Peyer's patch (tissue), 4 donors: ENCODE measurements around the gene TOX3. TPM values are rescaled to one million over a fixed set of nuclear protein-coding genes. Genes with fewer than 3 reads are reported as not detected.
A peak's percentile ranks its signal among the peaks of the same experiment; 100 is the strongest.

Source experiments
- DNase-seq, 3 donors: peaks; one replicate each; pipeline ENCODE4 v3.0.0-alpha.2; 2017 to 2019
- H3K27ac ChIP-seq, 4 donors: fragments of 200-600 bp; sonication (generic); one replicate each; pipeline ENCODE4 v1.5.1; 2016 to 2019
- H3K27me3 ChIP-seq, 2 donors: fragments of 200-600 bp; sonication (generic); one replicate each; pipeline ENCODE4 v1.5.1; 2019
- H3K36me3 ChIP-seq, 3 donors: fragments of 200-600 bp; sonication (generic); one replicate each; pipeline ENCODE4 v1.5.1; 2016 to 2019
- H3K4me1 ChIP-seq, 4 donors: fragments of 200-600 bp; sonication (generic); one replicate each; pipeline ENCODE4 v1.5.1; 2016 to 2019
- H3K4me3 ChIP-seq, 4 donors: fragments of 200-600 bp; sonication (generic); 1 replicate in 3 of 4; 2 replicates in 1 of 4; pipeline ENCODE4 v1.5.1; 2016 to 2019; ENCODE audit warnings: mild to moderate bottlenecking in 1 of 4
- H3K9me3 ChIP-seq, 4 donors: fragments of 200-600 bp; sonication (generic); one replicate each; pipeline ENCODE4 v1.5.1; 2016 to 2019; ENCODE audit warnings: mild to moderate bottlenecking in 1 of 4
- POLR2A ChIP-seq, 2 donors: fragments of 450-650 bp; IDR thresholded peaks; one replicate each; pipeline ENCODE4 v1.5.1; 2017; ENCODE audit warnings: antibody characterized with exemption in 2 of 2, mild to moderate bottlenecking in 2 of 2, moderate library complexity in 2 of 2
- total RNA-seq, 4 donors: library from RNA; depleted of rRNA; stranded (reverse); fragments of >200 nt; gene quantifications; one replicate each; pipeline ENCODE4 v1.1.0, GENCODE V29; 2016
- TF ChIP-seq, protein P1 (sequence below), 6 experiments: fragments of 450-650 bp in 4 of 6; fragments of 200-600 bp in 2 of 6; sonication (generic) in 1 of 6; IDR thresholded peaks; one replicate each; pipeline ENCODE4 v1.5.1; 2017 to 2019; ENCODE audit warnings: antibody characterized with exemption in 6 of 6, mild to moderate bottlenecking in 3 of 6, moderate library complexity in 1 of 6

TOX3 gene
- total RNA-seq, 4 donors from 2014 or later: 5.0 to 24.5 (median 18.6) TPM

DNA sequence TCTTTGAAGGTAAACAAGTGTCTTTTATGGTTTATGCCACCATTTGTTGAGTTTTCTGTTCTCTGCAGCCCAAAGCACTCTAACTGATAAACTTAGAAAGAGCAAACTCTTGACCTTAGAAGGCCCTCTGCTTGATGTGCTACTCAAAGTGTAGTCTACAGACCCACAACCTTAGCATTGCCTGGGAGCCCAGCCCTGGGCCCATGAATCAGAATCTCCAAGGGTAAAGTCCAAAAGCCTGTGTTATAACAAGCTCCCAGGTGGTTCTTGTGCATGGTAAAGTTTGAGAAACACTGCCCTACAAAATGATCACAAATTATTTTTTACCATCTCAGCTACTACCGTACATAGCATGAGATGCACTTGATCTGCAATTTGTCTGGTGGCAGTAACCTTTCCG lies 6.0 kb downstream of the TOX3 start:
- Histone ChIP-seq H3K9me3 (no peaks in the 10 kb centered on the region), H3K27me3 (no peaks in the 10 kb centered on the region), H3K4me3 (no peak overlapping the region), H3K27ac (no peak overlapping the region), H3K4me1 (peaks cover 0 to 7% (median 0%) of the 10 kb centered on the region in 4 donors), H3K36me3 (no peaks in the 10 kb centered on the region)
- DNase-seq: no peak
- TF ChIP-seq POLR2A (IDR thresholded peaks at IDR 0.05): no peak
- TF ChIP-seq, protein P1, sequence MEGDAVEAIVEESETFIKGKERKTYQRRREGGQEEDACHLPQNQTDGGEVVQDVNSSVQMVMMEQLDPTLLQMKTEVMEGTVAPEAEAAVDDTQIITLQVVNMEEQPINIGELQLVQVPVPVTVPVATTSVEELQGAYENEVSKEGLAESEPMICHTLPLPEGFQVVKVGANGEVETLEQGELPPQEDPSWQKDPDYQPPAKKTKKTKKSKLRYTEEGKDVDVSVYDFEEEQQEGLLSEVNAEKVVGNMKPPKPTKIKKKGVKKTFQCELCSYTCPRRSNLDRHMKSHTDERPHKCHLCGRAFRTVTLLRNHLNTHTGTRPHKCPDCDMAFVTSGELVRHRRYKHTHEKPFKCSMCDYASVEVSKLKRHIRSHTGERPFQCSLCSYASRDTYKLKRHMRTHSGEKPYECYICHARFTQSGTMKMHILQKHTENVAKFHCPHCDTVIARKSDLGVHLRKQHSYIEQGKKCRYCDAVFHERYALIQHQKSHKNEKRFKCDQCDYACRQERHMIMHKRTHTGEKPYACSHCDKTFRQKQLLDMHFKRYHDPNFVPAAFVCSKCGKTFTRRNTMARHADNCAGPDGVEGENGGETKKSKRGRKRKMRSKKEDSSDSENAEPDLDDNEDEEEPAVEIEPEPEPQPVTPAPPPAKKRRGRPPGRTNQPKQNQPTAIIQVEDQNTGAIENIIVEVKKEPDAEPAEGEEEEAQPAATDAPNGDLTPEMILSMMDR (IDR thresholded peaks at IDR 0.05): no peak

DNA sequence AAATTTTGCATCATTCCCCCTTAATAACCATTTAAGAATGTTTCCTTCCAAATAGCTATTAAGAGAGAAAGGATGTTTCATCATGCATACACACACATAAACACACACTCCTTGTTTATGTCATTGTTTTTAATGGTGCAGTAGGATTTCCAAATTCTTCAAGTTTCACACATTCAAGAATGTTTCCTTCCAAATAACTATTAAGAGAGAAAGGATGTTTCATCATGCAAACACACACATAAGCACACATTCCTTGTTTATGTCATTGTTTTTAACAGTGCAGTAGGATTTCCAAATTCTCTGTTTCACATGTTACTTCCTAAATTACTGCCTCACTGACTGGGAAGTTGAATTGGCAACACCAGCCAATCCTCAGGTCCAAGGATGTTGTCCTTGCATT lies 7.8 kb downstream of the TOX3 start:
- H3K27ac ChIP-seq: no peak overlapping the region
- TF ChIP-seq POLR2A (IDR thresholded peaks at IDR 0.05): no peak
- H3K4me1 ChIP-seq: peaks cover 0 to 4% (median 0%) of the 10 kb centered on the region in 4 donors

DNA sequence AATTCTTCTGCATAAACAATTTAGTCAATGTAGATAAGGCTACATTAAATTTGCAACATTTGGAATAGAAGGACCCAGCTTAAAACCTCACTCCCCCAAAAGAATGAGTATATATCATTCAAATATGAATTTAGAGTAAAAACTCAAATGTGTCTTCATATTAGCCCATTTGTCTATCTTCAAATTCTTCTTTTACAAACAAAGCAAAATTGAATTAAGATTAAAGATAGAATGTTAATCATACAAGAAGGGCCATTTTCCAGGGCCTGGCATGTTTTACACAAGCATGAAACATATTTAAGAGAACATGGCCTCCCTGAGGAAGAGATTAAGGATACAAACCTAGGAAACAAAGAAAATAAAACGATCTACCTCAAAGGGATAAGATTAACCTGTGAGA lies 8.4 kb downstream of the TOX3 start:
- Histone ChIP-seq H3K36me3 (no peaks in the 10 kb centered on the region), H3K9me3 (no peaks in the 10 kb centered on the region), H3K4me3 (no peak overlapping the region), H3K27me3 (no peaks in the 10 kb centered on the region), H3K27ac (no peak overlapping the region), H3K4me1 (peaks cover 0 to 4% (median 0%) of the 10 kb centered on the region in 4 donors)
- DNase-seq: no peak
- TF ChIP-seq POLR2A (IDR thresholded peaks at IDR 0.05): no peak
- TF ChIP-seq, protein P1 (IDR thresholded peaks at IDR 0.05): no peak

More for the DNA sequence above, 7.8 kb downstream of the TOX3 start:
- DNase-seq: no peak
- Histone ChIP-seq H3K4me3 (no peak overlapping the region), H3K27me3 (no peaks in the 10 kb centered on the region), H3K36me3 (no peaks in the 10 kb centered on the region), H3K9me3 (no peaks in the 10 kb centered on the region)

DNA sequence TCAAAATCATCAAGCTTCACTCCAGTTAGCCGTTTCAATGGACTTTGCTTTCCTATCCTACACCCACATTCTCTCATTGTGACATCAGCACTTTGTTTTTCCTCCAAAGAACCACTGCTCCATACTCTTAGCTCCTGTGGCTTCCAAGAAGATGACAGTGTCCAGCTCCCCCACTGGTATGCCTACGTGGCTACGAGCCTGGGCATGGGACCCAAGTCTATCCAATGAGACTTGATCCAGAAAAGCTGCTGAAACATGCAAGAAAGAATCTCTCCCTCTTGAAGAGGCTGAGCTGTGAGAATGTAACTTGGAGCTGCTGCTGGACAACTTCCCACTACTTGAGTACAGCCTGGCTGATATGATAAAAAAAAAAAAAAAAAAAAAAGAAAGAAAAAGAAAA lies 9.4 kb downstream of the TOX3 start:
- H3K4me1 ChIP-seq: no peaks in the 10 kb centered on the region
- H3K9me3 ChIP-seq: no peaks in the 10 kb centered on the region
- no peak overlapping the region for H3K4me3 ChIP-seq
- TF ChIP-seq POLR2A (IDR thresholded peaks at IDR 0.05): no peak
- TF ChIP-seq, protein P1 (IDR thresholded peaks at IDR 0.05): no peak
- H3K27me3 ChIP-seq: no peaks in the 10 kb centered on the region
- peak overlapping the region in 1 of 4 donors; percentile 0 for H3K27ac ChIP-seq
- H3K36me3 ChIP-seq: no peaks in the 10 kb centered on the region
- peak in 1 of 3 donors; percentile 49 for DNase-seq

DNA sequence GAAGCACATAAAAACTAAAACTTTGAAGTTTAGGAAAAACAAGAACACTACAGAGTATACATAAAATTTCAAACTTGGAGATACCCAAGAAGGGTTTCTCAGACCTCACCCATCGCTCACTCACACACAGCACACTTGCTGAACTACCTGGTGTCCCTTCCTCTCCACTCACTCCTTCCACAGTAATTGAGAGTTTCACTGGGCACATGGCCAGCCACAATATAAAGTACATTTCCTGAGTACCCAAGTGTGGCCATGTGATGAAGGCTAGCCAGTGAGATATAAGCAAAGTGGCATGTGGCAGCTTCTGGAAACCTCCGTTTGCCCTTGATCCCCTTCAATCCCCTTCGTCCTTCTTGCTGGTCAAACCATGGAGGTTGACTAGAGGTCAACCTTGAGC lies 11.9 kb downstream of the TOX3 start:
- no peaks in the 10 kb centered on the region for H3K4me1 ChIP-seq
- H3K27me3 ChIP-seq: no peaks in the 10 kb centered on the region
- H3K27ac ChIP-seq: no peak overlapping the region
- DNase-seq: peak in 1 of 3 donors; percentile 74
- no peaks in the 10 kb centered on the region for H3K9me3 ChIP-seq
- no peaks in the 10 kb centered on the region for H3K36me3 ChIP-seq
- H3K4me3 ChIP-seq: no peak overlapping the region
- TF ChIP-seq, protein P1 (IDR thresholded peaks at IDR 0.05): no peak
- no peak for TF ChIP-seq POLR2A (IDR thresholded peaks at IDR 0.05)

DNA sequence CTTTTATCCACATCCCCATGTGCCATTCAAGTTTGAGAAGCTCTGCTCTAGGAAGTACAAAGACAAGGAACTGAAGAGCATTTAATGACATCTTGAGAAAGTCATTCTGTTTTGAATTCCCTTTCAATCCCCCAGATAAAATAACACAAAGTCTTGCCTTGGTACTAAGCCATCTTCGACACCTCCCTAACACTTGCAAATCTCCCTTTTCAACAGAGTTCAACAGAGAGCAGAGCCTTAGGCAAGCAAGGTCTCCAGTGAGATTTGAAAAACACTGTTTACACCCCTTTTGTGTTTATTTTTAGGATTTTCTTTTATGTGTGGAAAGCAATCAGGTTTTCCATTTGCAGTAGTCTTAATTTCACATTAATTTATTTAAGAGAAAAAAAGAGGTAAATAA lies 13.6 kb downstream of the TOX3 start:
- no peaks in the 10 kb centered on the region for H3K9me3 ChIP-seq
- H3K4me1 ChIP-seq: no peaks in the 10 kb centered on the region
- H3K27ac ChIP-seq: no peak overlapping the region
- H3K36me3 ChIP-seq: no peaks in the 10 kb centered on the region
- H3K4me3 ChIP-seq: no peak overlapping the region
- TF ChIP-seq, protein P1 (IDR thresholded peaks at IDR 0.05): no peak
- no peak for TF ChIP-seq POLR2A (IDR thresholded peaks at IDR 0.05)
- no peaks in the 10 kb centered on the region for H3K27me3 ChIP-seq
- no peak for DNase-seq
